Left ventricle myocardium inferior (tissue), 1 donor: ENCODE measurements around the gene ZC3H7B. TPM values are rescaled to one million over a fixed set of nuclear protein-coding genes. Genes with fewer than 3 reads are reported as not detected.
A peak's percentile ranks its signal among the peaks of the same experiment; 100 is the strongest.
"Not testable (repeated sequence)": the region's sequence is repeated elsewhere in the genome, so short reads cannot be mapped to it uniquely, and the experiment has no call there.

ENCODE experiments used
- DNase-seq: peaks from one replicate; pipeline ENCODE4 v3.0.0-alpha.2; 2020
- H3K27ac ChIP-seq: fragments of 200-600 bp; replicated peaks from 2 replicates; pipeline ENCODE4 v1.8.0; 2021
- H3K27me3 ChIP-seq: fragments of 200-600 bp; 2 replicates; pipeline ENCODE4 v1.8.0; 2021; ENCODE audit warnings: low read depth
- H3K36me3 ChIP-seq: fragments of 200-600 bp; 2 replicates; pipeline ENCODE4 v1.8.0; 2021
- H3K4me1 ChIP-seq: fragments of 200-600 bp; 2 replicates; pipeline ENCODE4 v1.8.0; 2021
- H3K4me3 ChIP-seq: fragments of 200-600 bp; 2 replicates; pipeline ENCODE4 v1.8.0; 2021; ENCODE audit warnings: mild to moderate bottlenecking, moderate library complexity
- H3K9me3 ChIP-seq: fragments of 200-600 bp; replicated peaks from 2 replicates; pipeline ENCODE4 v1.8.0; 2021
- CTCF ChIP-seq: fragments of 200-600 bp; IDR thresholded peaks from 2 replicates; pipeline ENCODE4 v1.8.0; 2021; ENCODE audit warnings: antibody characterized with exemption, mild to moderate bottlenecking, borderline replicate concordance
- intact Hi-C: fragments of 100-400 bp; cut with micrococcal nuclease; formaldehyde crosslinking; loops from one replicate; pipeline ENCODE4 v1.11.0; 2022
- long read RNA-seq: library from polyadenylated mRNA; unstranded; transcript quantifications from one replicate; pipeline ENCODE4 v2.0.0, GENCODE V29; 2021
- total RNA-seq: library from RNA; stranded (reverse); fragmentation: NEBNext Ultra II Directional; extraction: Animal tissue kit (Norgen Biotek cat#: 25700); gene quantifications from one replicate; pipeline ENCODE4 v1.2.1, GENCODE V29; 2021
- donor health status: DM: no; HTN: yes; CAD: no; lungs with severe emphysema.

Gene ZC3H7B
- total RNA-seq = 39.1 TPM
- long read RNA-seq, full-length matches to known transcripts = 1 of 6 reads
- long read RNA-seq, partial matches to known transcripts = 4 of 6 reads
- long read RNA-seq, other reads (novel, unspliced or antisense) = 1 of 6 reads

DNA sequence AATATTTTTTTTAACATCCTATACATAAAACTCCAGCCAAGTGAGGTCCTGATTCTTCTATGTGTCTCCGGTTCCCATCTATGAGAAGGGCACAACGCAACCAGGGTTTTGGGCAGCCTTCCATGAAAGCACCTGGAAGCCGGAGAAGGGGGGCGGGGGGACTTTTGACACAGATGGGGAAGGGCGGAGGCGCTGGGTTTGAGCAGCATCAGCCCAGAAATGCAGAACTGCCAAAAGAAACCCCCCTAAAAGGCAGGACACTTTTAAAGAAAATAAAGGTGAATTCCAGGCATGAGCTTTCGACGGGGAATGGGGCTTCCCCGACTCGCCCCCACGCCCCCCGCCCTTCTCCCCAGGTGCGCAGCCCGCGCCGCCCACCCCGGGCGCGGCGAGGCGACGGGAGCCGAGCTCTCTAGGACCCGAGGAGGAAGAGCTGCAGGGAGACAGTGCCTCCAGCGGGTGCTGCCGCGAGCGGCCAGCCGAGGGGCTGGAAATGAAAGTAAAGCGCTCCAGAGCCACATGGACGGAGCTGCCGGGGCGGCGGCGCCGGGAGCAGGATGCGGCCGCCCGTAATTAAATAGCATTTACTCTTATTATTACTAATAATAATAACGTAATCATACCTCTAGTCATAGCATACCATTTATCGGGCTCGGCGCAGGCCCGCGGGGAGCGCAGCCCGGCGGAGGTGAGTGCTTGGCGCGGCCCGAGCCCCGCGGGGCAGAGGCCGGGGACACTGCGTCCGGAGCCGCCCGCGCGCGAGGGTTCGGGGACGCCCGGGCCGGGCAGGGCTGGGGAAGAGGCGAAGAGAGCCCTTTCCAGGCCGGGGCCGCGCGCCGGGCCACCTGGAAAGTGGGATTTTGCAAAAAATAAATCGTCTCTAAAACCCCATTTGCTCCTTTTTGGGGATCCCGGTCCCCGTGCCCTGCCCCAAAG is at the start of gene ZC3H7B:
Gene ZC3H7B (plus strand): TSS at position 441 of the 936 bp plus-strand sequence. CDS start 19,136 bp downstream, outside the sequence.
- TF ChIP-seq CTCF = peak; percentile 77
- Histone ChIP-seq H3K27ac (peak within 1 kb of the TSS; percentile 94), H3K4me3 (peak within 1 kb of the TSS; percentile 99), H3K4me1 (peaks cover 28% of the 10 kb centered on the region), H3K36me3 (no peaks in the 10 kb centered on the region), H3K9me3 (no peaks in the 10 kb centered on the region), H3K27me3 (no peaks in the 10 kb centered on the region)
- DNase-seq = peak; percentile 82
- intact Hi-C loops = no loop called here

- no peak for TF ChIP-seq CTCF
- H3K27me3 ChIP-seq = no peaks in the 10 kb centered on the region
- H3K27ac ChIP-seq = no peak overlapping the region
- H3K9me3 ChIP-seq = no peaks in the 10 kb centered on the region
- DNase-seq = no peak
- intact Hi-C loops = no loop called here
- H3K4me3 ChIP-seq = no peak overlapping the region
- H3K4me1 ChIP-seq = peaks cover 28% of the 10 kb centered on the region
- H3K36me3 ChIP-seq = peaks cover 97% of the 10 kb centered on the region
Observed at GRCh38 chr22:41252365-41252764, 49.0 kb upstream of the ZC3H7B start.

GRCh38 chr22:41254230-41254629 is 47.1 kb upstream of the ZC3H7B start:
- Histone ChIP-seq H3K4me1 (peaks cover 19% of the 10 kb centered on the region), H3K27me3 (no peaks in the 10 kb centered on the region), H3K36me3 (peaks cover 97% of the 10 kb centered on the region), H3K9me3 (no peaks in the 10 kb centered on the region), H3K27ac (no peak overlapping the region), H3K4me3 (no peak overlapping the region)
- DNase-seq = no peak
- intact Hi-C loops = no loop called here
- no peak for TF ChIP-seq CTCF

- Histone ChIP-seq H3K36me3 (peaks cover 88% of the 10 kb centered on the region), H3K4me3 (no peak overlapping the region), H3K4me1 (peaks cover 23% of the 10 kb centered on the region), H3K27ac (peak overlapping the region; percentile 36), H3K27me3 (no peaks in the 10 kb centered on the region), H3K9me3 (no peaks in the 10 kb centered on the region)
- intact Hi-C loops = no loop called here
- no peak for TF ChIP-seq CTCF
- DNase-seq = no peak
Observed at GRCh38 chr22:41256254-41257253, 44.8 kb upstream of the ZC3H7B start.

GRCh38 chr22:41257696-41258095 is 43.6 kb upstream of the ZC3H7B start:
- Histone ChIP-seq H3K4me3 (no peak overlapping the region), H3K9me3 (no peaks in the 10 kb centered on the region), H3K36me3 (peaks cover 87% of the 10 kb centered on the region), H3K4me1 (peaks cover 33% of the 10 kb centered on the region), H3K27me3 (no peaks in the 10 kb centered on the region), H3K27ac (peak overlapping the region; percentile 36)
- no peak for DNase-seq
- no peak for TF ChIP-seq CTCF
- intact Hi-C loops = no loop called here

GRCh38 chr22:41259756-41260155 is 41.6 kb upstream of the ZC3H7B start:
- intact Hi-C loops = not testable (repeated sequence)

More at GRCh38 chr22:41259756-41260155, 41.6 kb upstream of the ZC3H7B start:
- Histone ChIP-seq H3K36me3 (peaks cover 88% of the 10 kb centered on the region), H3K4me1 (peaks cover 49% of the 10 kb centered on the region), H3K27ac (peak overlapping the region; percentile 94)
- H3K4me3 ChIP-seq, DNase-seq, H3K9me3 ChIP-seq, H3K27me3 ChIP-seq: not testable (repeated sequence)
